Measurements from ENCODE around the gene LYVE1.

Gene LYVE1

DNA sequence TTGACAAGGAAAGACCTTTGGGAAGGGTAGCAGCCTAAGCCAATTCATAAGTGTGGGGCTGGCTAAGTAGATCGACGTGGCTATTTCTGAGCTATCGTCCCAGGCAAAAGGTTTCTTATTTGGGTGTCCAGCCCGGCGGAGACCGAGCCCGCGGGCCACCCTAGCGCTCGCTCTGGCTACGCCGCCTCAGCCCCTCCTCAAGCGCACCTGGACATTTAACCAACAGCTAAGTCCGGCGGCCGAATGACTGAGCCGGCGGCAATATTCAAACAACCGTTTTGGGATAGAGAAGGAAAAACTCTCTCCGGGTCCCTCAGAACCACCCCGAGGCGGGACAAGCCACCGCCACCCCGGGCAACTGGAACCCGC, 27.9 kb downstream of the LYVE1 start:
- DNase-seq (ENCODE audit: low read depth), result no peak
- no peak for TF ChIP-seq CTCF (IDR thresholded peaks at IDR 0.05; ENCODE audit: insufficient read depth, low read depth, low read length, missing control alignments)
- peak overlapping the region; percentile 70 for H3K4me3 ChIP-seq (ENCODE audit: low read depth, low read length)

DNA sequence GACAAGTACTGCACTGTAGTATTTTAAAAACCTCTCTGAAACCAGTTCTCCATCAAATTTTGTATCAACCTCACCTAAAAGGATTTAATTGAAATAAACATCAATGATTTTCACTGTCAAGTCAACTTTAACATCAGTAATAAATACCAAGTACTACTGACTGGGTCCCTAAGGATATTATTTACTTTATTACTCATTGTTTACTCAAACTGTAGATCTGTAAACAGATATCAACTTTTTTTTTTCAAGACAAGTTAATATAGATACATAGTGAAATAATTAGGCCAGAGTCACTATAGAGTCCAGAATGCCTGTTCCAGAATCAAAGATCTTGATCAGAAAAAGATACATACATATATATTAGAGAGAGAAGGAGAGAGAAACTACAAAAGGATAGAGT, 29.1 kb downstream of the LYVE1 start:
- no peak for TF ChIP-seq CTCF (IDR thresholded peaks at IDR 0.05; ENCODE audit: insufficient read depth, low read depth, low read length, missing control alignments)
- H3K4me3 ChIP-seq (ENCODE audit: low read depth, low read length), result no peak overlapping the region
- DNase-seq (ENCODE audit: low read depth), result no peak

DNA sequence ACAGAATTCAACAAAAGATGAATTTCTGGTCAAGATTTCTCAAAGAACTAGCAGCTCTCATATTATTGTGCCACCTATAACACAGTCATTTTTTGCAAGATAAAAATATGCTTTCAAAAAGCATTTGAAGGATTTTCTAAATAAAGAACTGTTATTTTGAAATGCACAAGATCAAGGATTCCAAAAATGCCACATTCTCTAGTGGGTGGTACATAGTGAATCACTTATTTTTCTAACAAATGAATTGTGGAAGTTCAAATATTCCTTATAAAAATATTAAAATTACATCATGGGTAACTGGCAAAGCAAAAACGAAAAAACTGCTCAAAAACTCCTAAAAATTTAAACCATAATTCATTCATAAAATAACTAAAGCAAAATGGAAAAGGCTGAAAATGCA, 29.5 kb downstream of the LYVE1 start:
- TF ChIP-seq CTCF (IDR thresholded peaks at IDR 0.05; ENCODE audit: insufficient read depth, low read depth, low read length, missing control alignments), result no peak
- no peak overlapping the region for H3K4me3 ChIP-seq (ENCODE audit: low read depth, low read length)
- no peak for DNase-seq (ENCODE audit: low read depth)

DNA sequence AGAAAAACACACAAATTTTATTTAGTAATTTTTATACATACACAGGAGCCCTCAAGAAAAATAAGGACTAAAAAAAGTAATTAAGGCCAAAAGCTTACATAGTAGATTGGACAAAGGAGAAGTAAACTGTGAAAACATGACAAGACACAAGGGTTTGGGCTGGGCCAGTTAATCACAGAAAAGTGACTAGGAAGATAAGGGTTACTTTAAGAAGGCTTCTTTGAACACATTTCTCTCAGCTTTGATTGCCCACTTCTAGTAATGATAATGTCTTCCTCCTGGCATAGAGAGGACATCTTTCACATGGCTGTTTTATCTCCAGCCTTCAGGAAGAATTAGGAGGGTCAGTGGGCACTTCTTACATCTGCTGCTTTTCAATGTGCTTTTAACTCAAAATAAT, 30.9 kb downstream of the LYVE1 start:
- no peak for TF ChIP-seq CTCF (IDR thresholded peaks at IDR 0.05; ENCODE audit: insufficient read depth, low read depth, low read length, missing control alignments)
- no peak for DNase-seq (ENCODE audit: low read depth)
- H3K4me3 ChIP-seq (ENCODE audit: low read depth, low read length), result no peak overlapping the region

DNA sequence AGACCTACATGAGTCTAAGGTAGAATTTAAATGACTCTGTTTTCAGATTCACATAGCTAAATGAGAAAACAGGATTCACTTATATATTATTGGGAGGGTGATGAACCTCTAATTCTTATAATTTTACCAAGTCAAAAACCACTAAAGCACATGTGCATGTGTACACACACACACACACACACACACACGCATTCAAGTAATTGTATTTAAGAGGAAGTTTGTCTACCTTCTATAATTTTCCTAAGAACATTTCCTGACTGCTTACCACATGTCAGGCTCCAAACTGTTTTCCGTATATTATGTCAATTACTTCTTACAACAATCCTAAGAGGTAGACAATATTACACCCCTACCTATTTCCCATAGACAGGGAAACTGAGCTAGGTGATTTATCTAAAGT, 34.1 kb downstream of the LYVE1 start:
- H3K4me3 ChIP-seq (ENCODE audit: low read depth, low read length), result no peak overlapping the region
- no peak for DNase-seq (ENCODE audit: low read depth)
- TF ChIP-seq CTCF (IDR thresholded peaks at IDR 0.05; ENCODE audit: insufficient read depth, low read depth, low read length, missing control alignments), result no peak

DNA sequence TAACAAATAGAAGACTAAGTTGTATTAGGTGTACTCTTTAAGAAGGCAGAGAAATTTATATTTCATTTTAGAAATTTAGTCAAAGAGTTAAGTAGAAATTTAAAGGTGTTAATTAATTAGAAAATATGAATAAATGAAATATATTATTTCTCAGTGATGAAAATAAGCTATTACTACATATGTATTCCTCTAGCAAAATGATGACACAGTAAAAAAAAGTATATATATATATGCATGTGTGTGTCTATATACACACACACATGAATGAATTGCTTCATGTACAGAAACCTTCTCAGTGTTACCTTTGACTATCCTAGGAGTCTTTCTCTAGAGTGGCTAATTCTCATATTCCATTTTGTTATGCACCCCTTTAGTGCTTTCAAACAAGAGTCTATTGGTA, 35.1 kb downstream of the LYVE1 start:
- no peak for DNase-seq (ENCODE audit: low read depth)
- H3K4me3 ChIP-seq (ENCODE audit: low read depth, low read length), result no peak overlapping the region
- TF ChIP-seq CTCF (IDR thresholded peaks at IDR 0.05; ENCODE audit: insufficient read depth, low read depth, low read length, missing control alignments), result no peak

DNA sequence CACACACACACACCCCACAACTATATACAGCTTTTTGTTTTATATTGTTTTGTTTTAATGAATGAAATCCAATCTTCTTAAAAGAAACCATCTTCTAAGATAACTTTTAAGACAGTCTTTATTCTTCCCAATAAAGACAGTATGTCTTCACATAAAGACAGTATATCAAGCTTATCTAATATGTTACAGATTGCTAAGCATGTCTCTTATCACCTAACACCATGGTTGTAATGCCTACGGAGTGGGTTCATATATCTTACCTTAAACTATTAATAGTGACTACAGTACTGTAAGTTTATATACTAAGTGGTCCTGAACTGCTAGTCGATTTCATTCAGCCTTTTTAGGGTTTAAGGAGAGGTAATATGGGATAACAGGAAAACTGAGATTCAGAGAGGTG, 35.9 kb downstream of the LYVE1 start:
- no peak for DNase-seq (ENCODE audit: low read depth)
- H3K4me3 ChIP-seq (ENCODE audit: low read depth, low read length), result no peak overlapping the region
- no peak for TF ChIP-seq CTCF (IDR thresholded peaks at IDR 0.05; ENCODE audit: insufficient read depth, low read depth, low read length, missing control alignments)
